GM12878 (cell line): ENCODE data around the gene UXS1. TPM values are rescaled to one million over a fixed set of nuclear protein-coding genes. Genes with fewer than 3 reads are reported as not detected.

Source experiments
- ATAC-seq: fragments of 200-7000 bp; cut with Tn5 transposase; 3 replicates; pipeline ENCODE4 v1.9.1; 2020; ENCODE audit warnings: mild to moderate bottlenecking, moderate library complexity
- BruUV-seq: library from RNA; stranded (reverse); fragments of 400-500 nt; replicated peaks from 2 replicates; lab custom pipeline; 2021; lab: Mats Ljungman, UMichigan
- CTCF ChIA-PET: fragments of 300-600 bp; sonication (Branson Sonifier 250); formaldehyde crosslinking; extraction: SDS; loops from one replicate; lab custom pipeline; 2021; ENCODE audit warnings: inconsistent platforms; lab: Yijun Ruan, JAX
- POLR2A ChIA-PET: fragments of 350-600 bp; formaldehyde crosslinking; extraction: SDS; loops from one replicate; lab custom pipeline; 2021; ENCODE audit warnings: inconsistent platforms; lab: Charles Lee
- RAD21 ChIA-PET: fragments of 300-600 bp; sonication (Branson Sonifier 250); formaldehyde crosslinking; loops from one replicate; lab custom pipeline; 2023; ENCODE audit warnings: antibody characterized with exemption; ENCODE audit not compliant: unreplicated experiment; lab: Charles Lee
- SMC1A ChIA-PET: fragments of 300-600 bp; sonication (Branson Sonifier 250); formaldehyde crosslinking; loops from one replicate; lab custom pipeline; 2023; ENCODE audit not compliant: unreplicated experiment, uncharacterized antibody; lab: Charles Lee
- DNase-seq: peaks from one replicate; pipeline ENCODE4 v3.0.0-alpha.2; 2011; ENCODE audit warnings: low read depth, low spot score
- FAIRE-seq: peaks from 3 replicates; lab custom pipeline; 2011; peaks lifted over from hg19 to GRCh38; lab: Jason Lieb, UNC
- H2AFZ ChIP-seq: 2 replicates; pipeline ENCODE4 v1.6.0; 2011; ENCODE audit warnings: low read depth, low read length, control low read depth; ENCODE audit not compliant: control insufficient read depth
- H3K27ac ChIP-seq: 2 replicates; pipeline ENCODE4 v1.5.1; 2011; ENCODE audit warnings: control low read depth; ENCODE audit not compliant: control insufficient read depth, insufficient read depth
- H3K27me3 ChIP-seq, 2 experiments: replicated peaks in 1 of 2; 2 replicates each; pipeline versions ENCODE4 v1.6.0 to v1.6.1; 2011; ENCODE audit warnings: low read length in 1 of 2; ENCODE audit not compliant: control insufficient read depth in 2 of 2, insufficient read depth in 2 of 2
- H3K36me3 ChIP-seq, 2 experiments: 2 replicates each; pipeline ENCODE4 v1.5.1; 2011; ENCODE audit warnings: low read length in 1 of 2; ENCODE audit not compliant: control insufficient read depth in 2 of 2, insufficient read depth in 2 of 2
- H3K4me1 ChIP-seq: 2 replicates; pipeline ENCODE4 v1.6.1; 2011; ENCODE audit warnings: mild to moderate bottlenecking, low read length, moderate library complexity, mixed read lengths; ENCODE audit not compliant: control insufficient read depth, insufficient read depth
- H3K4me2 ChIP-seq: 2 replicates; pipeline ENCODE4 v1.6.0; 2011; ENCODE audit warnings: control low read depth; ENCODE audit not compliant: control insufficient read depth, insufficient read depth
- H3K4me3 ChIP-seq: fragments of 200-600 bp; sonication (generic); 2 replicates; pipeline ENCODE4 v1.5.1; 2016
- H3K79me2 ChIP-seq: 2 replicates; pipeline ENCODE4 v1.6.0; 2011; ENCODE audit warnings: low read length; ENCODE audit not compliant: control insufficient read depth, insufficient read depth
- H3K9ac ChIP-seq: 2 replicates; pipeline ENCODE4 v1.8.0; 2011; ENCODE audit warnings: low read length, control low read depth, mixed read lengths; ENCODE audit not compliant: control insufficient read depth, insufficient read depth
- H3K9me3 ChIP-seq: replicated peaks from 3 replicates; pipeline ENCODE4 v1.5.1; 2011; ENCODE audit warnings: mild to moderate bottlenecking, low read length; ENCODE audit not compliant: control insufficient read depth, insufficient read depth
- H4K20me1 ChIP-seq: 2 replicates; pipeline ENCODE4 v1.6.0; 2011; ENCODE audit not compliant: control insufficient read depth, insufficient read depth
- CHD4 ChIP-seq: fragments of 200-600 bp; sonication (generic); IDR thresholded peaks from 2 replicates; pipeline ENCODE4 v1.6.1; 2016; ENCODE audit warnings: mild to moderate bottlenecking
- EP300 ChIP-seq, 2 experiments: fragments of 150-350 bp in 1 of 2; IDR thresholded peaks; 2 replicates each; pipeline ENCODE4 v1.6.1; 2011 to 2012; ENCODE audit warnings: low read depth in 2 of 2, low read length in 2 of 2, borderline replicate concordance in 1 of 2, improper control_type of control experiment in 1 of 2, inconsistent platforms in 1 of 2; ENCODE audit not compliant: control insufficient read depth in 1 of 2
- FOS ChIP-seq: IDR thresholded peaks from 3 replicates; pipeline ENCODE4 v1.6.1; 2011; ENCODE audit warnings: borderline replicate concordance; ENCODE audit not compliant: insufficient read length; ENCODE audit errors: extremely low read depth
- HDAC6 ChIP-seq: fragments of 200-600 bp; sonication (generic); IDR thresholded peaks from one replicate; pipeline ENCODE4 v1.8.0; 2017; ENCODE audit warnings: antibody characterized with exemption; ENCODE audit not compliant: unreplicated experiment
- MTA3 ChIP-seq: IDR thresholded peaks from 2 replicates; pipeline ENCODE4 v1.6.1; 2012; ENCODE audit warnings: low read length, inconsistent platforms, borderline replicate concordance
- MXI1 ChIP-seq: fragments of 150-350 bp; IDR thresholded peaks from 2 replicates; pipeline ENCODE4 v1.6.1; 2011; ENCODE audit warnings: low read depth, mild to moderate bottlenecking, inconsistent platforms, low read length, improper control_type of control experiment
- NR2C1 ChIP-seq: fragments of 450-650 bp; IDR thresholded peaks from 2 replicates; pipeline ENCODE4 v1.6.1; 2017; ENCODE audit warnings: antibody characterized with exemption, mild to moderate bottlenecking, moderate library complexity
- PML ChIP-seq: IDR thresholded peaks from 2 replicates; pipeline ENCODE4 v1.6.1; 2012; ENCODE audit warnings: low read length, inconsistent platforms
- POLR2A ChIP-seq: IDR thresholded peaks from 2 replicates; pipeline ENCODE4 v1.6.1; 2011; ENCODE audit warnings: low read depth, mild to moderate bottlenecking, low read length
- SUPT20H ChIP-seq: IDR thresholded peaks from 2 replicates; pipeline ENCODE4 v1.6.1; 2011; ENCODE audit warnings: low read depth, mild to moderate bottlenecking, low read length, moderate library complexity, borderline replicate concordance; ENCODE audit not compliant: control insufficient read depth
- ZNF207 ChIP-seq: fragments of 450-650 bp; IDR thresholded peaks from 2 replicates; pipeline ENCODE4 v1.6.1; 2014; ENCODE audit warnings: antibody characterized with exemption, mild to moderate bottlenecking, borderline replicate concordance
- ZNF384 ChIP-seq: IDR thresholded peaks from 2 replicates; pipeline ENCODE4 v1.6.1; 2012; ENCODE audit warnings: low read depth, mild to moderate bottlenecking, low read length, improper control_type of control experiment, borderline replicate concordance
- ZSCAN29 ChIP-seq: fragments of 450-650 bp; IDR thresholded peaks from 2 replicates; pipeline ENCODE4 v1.6.1; 2017; ENCODE audit warnings: mild to moderate bottlenecking, moderate library complexity
- WGBS: methylation state at CpG from one replicate; pipeline ENCODE4 v1.1.6; 2016; ENCODE audit warnings: low lambda C conversion rate; ENCODE audit not compliant: insufficient replicate concordance, insufficient coverage; ENCODE audit errors: missing lambda C conversion rate; 5-methylcytosine and 5-hydroxymethylcytosine counted together
- in situ Hi-C: fragments of 300-500 bp; cut with MboI; formaldehyde crosslinking; loops from 9 replicates; pipeline ENCODE4 v1.14.3; 2018; ENCODE audit warnings: mixed read lengths
- intact Hi-C: fragments of 100-400 bp; cut with micrococcal nuclease; formaldehyde crosslinking; loops from one replicate; pipeline ENCODE4 v1.14.2; 2022; ENCODE audit not compliant: unreplicated experiment
- polyA plus RNA-seq, 11 experiments: library from polyadenylated mRNA; depleted of rRNA in 4 of 11; unstranded in 6 of 11; stranded (reverse) in 5 of 11; fragments of >200 nt; fragmentation: Nextera tagmentation in 4 of 11; fragmentation: Illumina TruSeq in 1 of 11; extraction: Ambion mirVana in 4 of 11; extraction: Trizol in 1 of 11; gene quantifications; 1 replicate in 1 of 11; 2 replicates in 10 of 11; pipeline versions ENCODE4 v1.2.1 to v1.2.3, GENCODE V29; 2011 to 2016; ENCODE audit warnings: inconsistent platforms in 2 of 11, missing spikeins in 2 of 11, low read depth in 1 of 11
- total RNA-seq, 4 experiments: library from RNA; depleted of rRNA in 3 of 4; stranded (reverse); fragments of >200 nt in 3 of 4; fragmentation: Illumina TruSeq in 1 of 4; extraction: Trizol in 1 of 4; gene quantifications; 2 replicates each; pipeline versions ENCODE4 v1.2.1 to v1.2.3, GENCODE V29; 2013 to 2021
- TF ChIP-seq, protein P1 (sequence below): fragments of 450-650 bp; IDR thresholded peaks from 2 replicates; pipeline ENCODE4 v1.6.1; 2017; ENCODE audit warnings: borderline replicate concordance
- TF ChIP-seq, protein P2 (sequence below): fragments of 150-350 bp; IDR thresholded peaks from 2 replicates; pipeline ENCODE4 v1.6.1; 2016; ENCODE audit warnings: low read depth, low read length
- TF ChIP-seq, protein P3 (sequence below): fragments of 450-650 bp; IDR thresholded peaks from 2 replicates; pipeline ENCODE4 v1.6.1; 2017; ENCODE audit warnings: mild to moderate bottlenecking

Gene UXS1
- total and polyA plus RNA-seq, 10 of the 15 experiments (the other 5 are each of a cell fraction or from before 2014, with no cell fraction given) = 6.0 to 25.4 (median 24.0) TPM

DNA sequence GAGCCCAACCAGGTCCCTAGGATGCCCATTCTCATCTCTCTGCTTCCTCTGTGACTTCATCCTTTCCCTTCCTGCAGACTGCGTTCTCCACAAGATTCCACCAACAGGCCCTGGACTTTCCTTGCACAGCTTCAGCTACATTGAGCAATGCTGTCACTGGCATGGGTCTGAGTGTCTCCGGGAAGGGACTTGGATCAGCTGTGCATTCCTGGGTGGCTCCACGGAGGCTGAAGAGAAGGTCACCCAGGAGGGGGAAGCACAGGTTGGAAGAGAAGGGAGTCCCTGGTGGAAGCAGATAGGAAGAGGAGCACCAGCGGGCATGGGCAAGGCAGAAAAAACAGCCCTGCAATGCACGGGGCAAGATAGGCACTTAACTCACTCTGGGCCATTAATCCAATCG is 140.5 kb downstream of the UXS1 start (continued):
- TF ChIP-seq CHD4 (no peak), SUPT20H (no peak), MTA3 (no peak)

DNA sequence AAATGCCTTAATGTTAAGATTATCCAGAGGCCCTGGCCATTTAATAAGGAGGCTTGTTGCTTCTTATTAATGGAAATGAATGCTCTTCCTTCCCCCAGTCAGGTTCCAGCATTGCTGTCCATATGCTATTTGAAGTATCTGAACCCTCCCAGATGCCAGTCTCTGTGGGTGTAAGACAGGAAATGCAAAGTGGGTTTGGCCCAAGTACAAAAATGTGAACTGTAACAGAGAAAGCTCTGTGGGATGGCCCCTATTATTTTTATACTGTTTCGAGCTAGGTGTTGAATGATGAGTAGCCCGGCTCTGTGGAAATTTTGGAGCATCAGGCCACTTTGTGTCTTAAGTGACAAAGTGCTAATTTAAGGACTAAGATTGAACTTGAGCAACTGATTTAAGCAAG is 141.0 kb downstream of the UXS1 start:
- Histone ChIP-seq H3K27ac (no peak overlapping the region), H3K79me2 (no peaks in the 10 kb centered on the region), H3K4me1 (no peaks in the 10 kb centered on the region), H3K27me3 (no peaks in the 10 kb centered on the region; a peak in 1 of 4 replicates), H3K9ac (no peak overlapping the region), H3K4me2 (no peak overlapping the region), H3K36me3 (no peaks in the 10 kb centered on the region), H2AFZ (no peak overlapping the region), H3K4me3 (no peak overlapping the region), H3K9me3 (no peaks in the 10 kb centered on the region), H4K20me1 (no peaks in the 10 kb centered on the region)
- ChIA-PET CTCF (no interaction called here), RAD21 (interaction anchor here (1.9 kb wide), 1 partner anchor 306 kb away, joined by 4 read pairs; no protein-coding TSS in a partner anchor), POLR2A (no interaction called here), SMC1A (no interaction called here)
- 0% methylated on average over 2 of the region's 2 CpGs for WGBS
- in situ Hi-C loops (no loop called here), intact Hi-C loops (no loop called here)
- DNase-seq (no peak), ATAC-seq (no peak), FAIRE-seq (no peak)
- TF ChIP-seq PML = no peak
- TF ChIP-seq HDAC6 = no peak
- no peak for TF ChIP-seq NR2C1
- TF ChIP-seq FOS = no peak
- TF ChIP-seq, protein P1, sequence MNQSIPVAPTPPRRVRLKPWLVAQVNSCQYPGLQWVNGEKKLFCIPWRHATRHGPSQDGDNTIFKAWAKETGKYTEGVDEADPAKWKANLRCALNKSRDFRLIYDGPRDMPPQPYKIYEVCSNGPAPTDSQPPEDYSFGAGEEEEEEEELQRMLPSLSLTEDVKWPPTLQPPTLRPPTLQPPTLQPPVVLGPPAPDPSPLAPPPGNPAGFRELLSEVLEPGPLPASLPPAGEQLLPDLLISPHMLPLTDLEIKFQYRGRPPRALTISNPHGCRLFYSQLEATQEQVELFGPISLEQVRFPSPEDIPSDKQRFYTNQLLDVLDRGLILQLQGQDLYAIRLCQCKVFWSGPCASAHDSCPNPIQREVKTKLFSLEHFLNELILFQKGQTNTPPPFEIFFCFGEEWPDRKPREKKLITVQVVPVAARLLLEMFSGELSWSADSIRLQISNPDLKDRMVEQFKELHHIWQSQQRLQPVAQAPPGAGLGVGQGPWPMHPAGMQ = no peak
- TF ChIP-seq, protein P2, sequence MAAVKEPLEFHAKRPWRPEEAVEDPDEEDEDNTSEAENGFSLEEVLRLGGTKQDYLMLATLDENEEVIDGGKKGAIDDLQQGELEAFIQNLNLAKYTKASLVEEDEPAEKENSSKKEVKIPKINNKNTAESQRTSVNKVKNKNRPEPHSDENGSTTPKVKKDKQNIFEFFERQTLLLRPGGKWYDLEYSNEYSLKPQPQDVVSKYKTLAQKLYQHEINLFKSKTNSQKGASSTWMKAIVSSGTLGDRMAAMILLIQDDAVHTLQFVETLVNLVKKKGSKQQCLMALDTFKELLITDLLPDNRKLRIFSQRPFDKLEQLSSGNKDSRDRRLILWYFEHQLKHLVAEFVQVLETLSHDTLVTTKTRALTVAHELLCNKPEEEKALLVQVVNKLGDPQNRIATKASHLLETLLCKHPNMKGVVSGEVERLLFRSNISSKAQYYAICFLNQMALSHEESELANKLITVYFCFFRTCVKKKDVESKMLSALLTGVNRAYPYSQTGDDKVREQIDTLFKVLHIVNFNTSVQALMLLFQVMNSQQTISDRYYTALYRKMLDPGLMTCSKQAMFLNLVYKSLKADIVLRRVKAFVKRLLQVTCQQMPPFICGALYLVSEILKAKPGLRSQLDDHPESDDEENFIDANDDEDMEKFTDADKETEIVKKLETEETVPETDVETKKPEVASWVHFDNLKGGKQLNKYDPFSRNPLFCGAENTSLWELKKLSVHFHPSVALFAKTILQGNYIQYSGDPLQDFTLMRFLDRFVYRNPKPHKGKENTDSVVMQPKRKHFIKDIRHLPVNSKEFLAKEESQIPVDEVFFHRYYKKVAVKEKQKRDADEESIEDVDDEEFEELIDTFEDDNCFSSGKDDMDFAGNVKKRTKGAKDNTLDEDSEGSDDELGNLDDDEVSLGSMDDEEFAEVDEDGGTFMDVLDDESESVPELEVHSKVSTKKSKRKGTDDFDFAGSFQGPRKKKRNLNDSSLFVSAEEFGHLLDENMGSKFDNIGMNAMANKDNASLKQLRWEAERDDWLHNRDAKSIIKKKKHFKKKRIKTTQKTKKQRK = no peak
- TF ChIP-seq ZSCAN29 = no peak
- no peak for TF ChIP-seq EP300 (IDR thresholded peaks at IDR 0.05; ENCODE audit: borderline replicate concordance in 1 of 2, control insufficient read depth in 1 of 2, low read depth in 2 of 2, low read length in 2 of 2)
- no peak for TF ChIP-seq ZNF384
- TF ChIP-seq MXI1 = no peak
- TF ChIP-seq ZNF207 = no peak
- TF ChIP-seq, protein P3, sequence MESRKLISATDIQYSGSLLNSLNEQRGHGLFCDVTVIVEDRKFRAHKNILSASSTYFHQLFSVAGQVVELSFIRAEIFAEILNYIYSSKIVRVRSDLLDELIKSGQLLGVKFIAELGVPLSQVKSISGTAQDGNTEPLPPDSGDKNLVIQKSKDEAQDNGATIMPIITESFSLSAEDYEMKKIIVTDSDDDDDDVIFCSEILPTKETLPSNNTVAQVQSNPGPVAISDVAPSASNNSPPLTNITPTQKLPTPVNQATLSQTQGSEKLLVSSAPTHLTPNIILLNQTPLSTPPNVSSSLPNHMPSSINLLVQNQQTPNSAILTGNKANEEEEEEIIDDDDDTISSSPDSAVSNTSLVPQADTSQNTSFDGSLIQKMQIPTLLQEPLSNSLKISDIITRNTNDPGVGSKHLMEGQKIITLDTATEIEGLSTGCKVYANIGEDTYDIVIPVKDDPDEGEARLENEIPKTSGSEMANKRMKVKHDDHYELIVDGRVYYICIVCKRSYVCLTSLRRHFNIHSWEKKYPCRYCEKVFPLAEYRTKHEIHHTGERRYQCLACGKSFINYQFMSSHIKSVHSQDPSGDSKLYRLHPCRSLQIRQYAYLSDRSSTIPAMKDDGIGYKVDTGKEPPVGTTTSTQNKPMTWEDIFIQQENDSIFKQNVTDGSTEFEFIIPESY = no peak
- TF ChIP-seq POLR2A = no peak
- no TSS peak for BruUV-seq
